Gastroesophageal sphincter (tissue), 3 donors: ENCODE data around the gene MESP2.

ENCODE experiments used
- EP300 ChIP-seq: sonication (generic); formaldehyde crosslinking; IDR thresholded peaks from one replicate; pipeline ENCODE4 v1.6.1; 2017; ENCODE audit warnings: antibody characterized with exemption, mild to moderate bottlenecking
- TF ChIP-seq, protein P1 (sequence below), 4 experiments: fragments of 200-600 bp in 2 of 4; fragments of 450-650 bp in 2 of 4; sonication (generic) in 1 of 4; IDR thresholded peaks; one replicate each; pipeline ENCODE4 v1.5.1; 2017 to 2019; ENCODE audit warnings: antibody characterized with exemption in 4 of 4, mild to moderate bottlenecking in 2 of 4, moderate library complexity in 2 of 4

DNA sequence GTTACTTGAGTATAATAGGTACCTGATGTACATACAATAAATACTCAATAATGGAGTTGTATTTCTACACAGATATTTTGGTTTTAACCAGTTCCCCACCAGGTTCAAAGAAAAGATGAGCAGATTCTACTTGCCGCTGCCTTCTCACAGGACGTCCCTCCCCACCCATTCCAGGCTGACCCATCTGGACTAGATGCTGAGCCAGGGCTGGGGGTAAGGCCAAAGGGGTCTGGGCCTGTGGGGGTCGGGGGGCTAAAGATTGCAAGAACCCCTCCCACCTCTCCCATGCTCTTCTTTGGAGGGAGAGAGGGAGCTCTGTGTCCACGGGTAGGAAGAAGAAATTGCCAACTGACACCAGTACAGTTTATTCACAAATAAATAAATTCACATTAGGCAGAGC is 26.6 kb upstream of the MESP2 start:
- TF ChIP-seq, protein P1, sequence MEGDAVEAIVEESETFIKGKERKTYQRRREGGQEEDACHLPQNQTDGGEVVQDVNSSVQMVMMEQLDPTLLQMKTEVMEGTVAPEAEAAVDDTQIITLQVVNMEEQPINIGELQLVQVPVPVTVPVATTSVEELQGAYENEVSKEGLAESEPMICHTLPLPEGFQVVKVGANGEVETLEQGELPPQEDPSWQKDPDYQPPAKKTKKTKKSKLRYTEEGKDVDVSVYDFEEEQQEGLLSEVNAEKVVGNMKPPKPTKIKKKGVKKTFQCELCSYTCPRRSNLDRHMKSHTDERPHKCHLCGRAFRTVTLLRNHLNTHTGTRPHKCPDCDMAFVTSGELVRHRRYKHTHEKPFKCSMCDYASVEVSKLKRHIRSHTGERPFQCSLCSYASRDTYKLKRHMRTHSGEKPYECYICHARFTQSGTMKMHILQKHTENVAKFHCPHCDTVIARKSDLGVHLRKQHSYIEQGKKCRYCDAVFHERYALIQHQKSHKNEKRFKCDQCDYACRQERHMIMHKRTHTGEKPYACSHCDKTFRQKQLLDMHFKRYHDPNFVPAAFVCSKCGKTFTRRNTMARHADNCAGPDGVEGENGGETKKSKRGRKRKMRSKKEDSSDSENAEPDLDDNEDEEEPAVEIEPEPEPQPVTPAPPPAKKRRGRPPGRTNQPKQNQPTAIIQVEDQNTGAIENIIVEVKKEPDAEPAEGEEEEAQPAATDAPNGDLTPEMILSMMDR (IDR thresholded peaks at IDR 0.05): no peak
- no peak for TF ChIP-seq EP300
